ENCODE results near the gene TBX15.

TBX15 gene

GRCh38 chr1:118945489-118945888, 42.7 kb downstream of the TBX15 start:
- TF ChIP-seq PATZ1 (CRISPR knock-in tag; IDR thresholded peaks at IDR 0.05; ENCODE audit: borderline replicate concordance) (no peak), ZFP3 (CRISPR knock-in tag; IDR thresholded peaks at IDR 0.05) (no peak), POU6F1 (CRISPR knock-in tag; IDR thresholded peaks at IDR 0.05; ENCODE audit: borderline replicate concordance, low read depth) (no peak), ARNTL (CRISPR knock-in tag; IDR thresholded peaks at IDR 0.05; ENCODE audit: borderline replicate concordance, low read depth) (no peak), ZNF565 (CRISPR knock-in tag; conservative IDR thresholded peaks at IDR 0.05; ENCODE audit: low read depth) (no peak), ZC3H10 (CRISPR knock-in tag; IDR thresholded peaks at IDR 0.05) (no peak), TCF4 (CRISPR knock-in tag; IDR thresholded peaks at IDR 0.05; ENCODE audit: borderline replicate concordance) (no peak), ZNF70 (CRISPR knock-in tag; IDR thresholded peaks at IDR 0.05) (no peak), PPARA (CRISPR knock-in tag; IDR thresholded peaks at IDR 0.05; ENCODE audit: borderline replicate concordance) (no peak), SNAI2 (CRISPR knock-in tag; IDR thresholded peaks at IDR 0.05) (no peak), TSHZ2 (CRISPR knock-in tag; IDR thresholded peaks at IDR 0.05) (no peak), CSDC2 (CRISPR knock-in tag; IDR thresholded peaks at IDR 0.05) (no peak), TOX (CRISPR knock-in tag; IDR thresholded peaks at IDR 0.05; ENCODE audit: borderline replicate concordance) (no peak), CREB5 (CRISPR knock-in tag; IDR thresholded peaks at IDR 0.05; ENCODE audit: low read depth) (no peak), GLIS3 (CRISPR knock-in tag; IDR thresholded peaks at IDR 0.05) (no peak), ZNF8 (CRISPR knock-in tag; IDR thresholded peaks at IDR 0.05) (no peak), OSR1 (CRISPR knock-in tag; IDR thresholded peaks at IDR 0.05) (no peak)
- no peak for ATAC-seq

- no peak for ATAC-seq
- TF ChIP-seq TOX (CRISPR knock-in tag; IDR thresholded peaks at IDR 0.05; ENCODE audit: borderline replicate concordance) (no peak), CREB5 (CRISPR knock-in tag; IDR thresholded peaks at IDR 0.05; ENCODE audit: low read depth) (no peak), ZFP30 (CRISPR knock-in tag; IDR thresholded peaks at IDR 0.05) (no peak), ISL1 (CRISPR knock-in tag; IDR thresholded peaks at IDR 0.05) (no peak), CSDC2 (CRISPR knock-in tag; IDR thresholded peaks at IDR 0.05) (no peak), ZNF70 (CRISPR knock-in tag; IDR thresholded peaks at IDR 0.05) (no peak), TSHZ2 (CRISPR knock-in tag; IDR thresholded peaks at IDR 0.05) (no peak), ESRRG (CRISPR knock-in tag; IDR thresholded peaks at IDR 0.05) (no peak), CSRNP3 (CRISPR knock-in tag; IDR thresholded peaks at IDR 0.05) (no peak), ARNTL (CRISPR knock-in tag; IDR thresholded peaks at IDR 0.05; ENCODE audit: borderline replicate concordance, low read depth) (no peak), PPARA (CRISPR knock-in tag; IDR thresholded peaks at IDR 0.05; ENCODE audit: borderline replicate concordance) (no peak), SNAI2 (CRISPR knock-in tag; IDR thresholded peaks at IDR 0.05) (no peak), ZC3H10 (CRISPR knock-in tag; IDR thresholded peaks at IDR 0.05) (no peak), BACH2 (CRISPR knock-in tag; IDR thresholded peaks at IDR 0.05; ENCODE audit: borderline replicate concordance) (no peak), TCF4 (CRISPR knock-in tag; IDR thresholded peaks at IDR 0.05; ENCODE audit: borderline replicate concordance) (no peak), POU6F1 (CRISPR knock-in tag; IDR thresholded peaks at IDR 0.05; ENCODE audit: borderline replicate concordance, low read depth) (no peak), RARB (CRISPR knock-in tag; IDR thresholded peaks at IDR 0.05) (no peak)
Observed at GRCh38 chr1:118944546-118944945, 43.6 kb downstream of the TBX15 start.
